GM21528 (cell line): Measurements from ENCODE around the gene UPB1.

Experiments
- ATAC-seq: cut with Tn5 transposase; IDR thresholded peaks from one replicate; pipeline ENCODE4 v1.9.1; 2021; ENCODE audit warnings: mild to moderate bottlenecking, moderate library complexity; ENCODE audit not compliant: unreplicated experiment, low FRiP score

UPB1 gene

GRCh38 chr22:24503137-24503842 lies 8.2 kb downstream of the UPB1 start:
- no peak for ATAC-seq

GRCh38 chr22:24503843-24504338 lies 8.8 kb downstream of the UPB1 start:
- no peak for ATAC-seq

GRCh38 chr22:24504540-24504939 lies 9.4 kb downstream of the UPB1 start:
- no peak for ATAC-seq

- ATAC-seq, result no peak
Measured at GRCh38 chr22:24504956-24505736, 10.0 kb downstream of the UPB1 start.

GRCh38 chr22:24506802-24507438 lies 11.8 kb downstream of the UPB1 start:
- ATAC-seq, result no peak

GRCh38 chr22:24507716-24508115 lies 12.6 kb downstream of the UPB1 start:
- ATAC-seq, result no peak

- no peak for ATAC-seq
Measured at GRCh38 chr22:24510637-24511625, 15.8 kb downstream of the UPB1 start.

- no peak for ATAC-seq
Measured at GRCh38 chr22:24512043-24512442, 16.9 kb downstream of the UPB1 start.

GRCh38 chr22:24513378-24514240 lies 18.5 kb downstream of the UPB1 start:
- no peak for ATAC-seq

- ATAC-seq, result no peak
Measured at GRCh38 chr22:24514241-24515026, 19.3 kb downstream of the UPB1 start.

- ATAC-seq, result no peak
Measured at GRCh38 chr22:24515027-24515338, 19.9 kb downstream of the UPB1 start.

GRCh38 chr22:24516301-24516737 lies 21.2 kb downstream of the UPB1 start:
- ATAC-seq, result no peak

- no peak for ATAC-seq
Measured at GRCh38 chr22:24517446-24517845, 22.3 kb downstream of the UPB1 start.

- ATAC-seq, result no peak
Measured at GRCh38 chr22:24518228-24518627, 23.1 kb downstream of the UPB1 start.

- no peak for ATAC-seq
Measured at GRCh38 chr22:24518771-24519485, 23.8 kb downstream of the UPB1 start.

- no peak for ATAC-seq
Measured at GRCh38 chr22:24519496-24519895, 24.4 kb downstream of the UPB1 start.

GRCh38 chr22:24521791-24522245 lies 26.7 kb downstream of the UPB1 start:
- no peak for ATAC-seq

- no peak for ATAC-seq
Measured at GRCh38 chr22:24523873-24524272, 28.7 kb downstream of the UPB1 start.
